Body of pancreas (tissue), 4 donors: ENCODE data around the gene CXCR6. TPM values are rescaled to one million over a fixed set of nuclear protein-coding genes. Genes with fewer than 3 reads are reported as not detected.

Experiments used
- ATAC-seq: fragments of 150-250 bp; one replicate; pipeline ENCODE4 v1.9.1; 2016
- DNase-seq, 4 donors: peaks; one replicate each; pipeline ENCODE4 v3.0.0-alpha.2; 2019
- H3K27ac ChIP-seq, 4 donors: fragments of 200-600 bp; sonication (generic); 1 replicate in 3 of 4; 2 replicates in 1 of 4; pipeline versions ENCODE4 v1.5.1 to v1.6.1; 2016 to 2019; ENCODE audit warnings: mild to moderate bottlenecking in 1 of 4, mixed read lengths in 1 of 4, moderate library complexity in 1 of 4
- H3K27me3 ChIP-seq, 2 donors: fragments of 200-600 bp; sonication (generic); one replicate each; pipeline ENCODE4 v1.6.0; 2016; ENCODE audit warnings: mild to moderate bottlenecking in 1 of 2
- H3K36me3 ChIP-seq, 2 donors: fragments of 200-600 bp; sonication (generic); replicated peaks in 1 of 2; 2 replicates each; pipeline ENCODE4 v1.5.1; 2016; ENCODE audit warnings: low read depth in 2 of 2; ENCODE audit not compliant: insufficient read depth in 1 of 2
- H3K4me1 ChIP-seq: fragments of 200-600 bp; sonication (generic); one replicate; pipeline ENCODE4 v1.6.0; 2016
- H3K4me3 ChIP-seq, 2 donors: fragments of 200-600 bp; sonication (generic); 1 replicate in 1 of 2; 2 replicates in 1 of 2; pipeline ENCODE4 v1.5.1; 2016 to 2019
- H3K9me3 ChIP-seq, 3 donors: fragments of 200-600 bp; sonication (generic); 1 replicate in 2 of 3; 2 replicates in 1 of 3; pipeline ENCODE4 v1.5.1; 2016
- POLR2A ChIP-seq, 3 donors: fragments of 450-650 bp; IDR thresholded peaks; one replicate each; pipeline ENCODE4 v1.6.1; 2016; ENCODE audit warnings: antibody characterized with exemption in 3 of 3, mild to moderate bottlenecking in 2 of 3
- WGBS, 2 donors: methylation state at CpG; one replicate each; pipeline ENCODE4 v1.1.5; 2017; 5-methylcytosine and 5-hydroxymethylcytosine counted together
- intact Hi-C: fragments of 100-400 bp; cut with DNase I; formaldehyde crosslinking; loops from one replicate; pipeline ENCODE4 v1.15.1; 2023
- total RNA-seq, 2 donors: library from RNA; depleted of rRNA; stranded (reverse); fragments of >200 nt; gene quantifications; one replicate each; pipeline ENCODE4 v1.1.0, GENCODE V29; 2016
- TF ChIP-seq, protein P1 (sequence below), 7 experiments: fragments of 450-650 bp in 4 of 7; fragments of 200-600 bp in 3 of 7; sonication (generic) in 3 of 7; IDR thresholded peaks; one replicate each; pipeline ENCODE4 v1.5.1; 2016 to 2019; ENCODE audit warnings: antibody characterized with exemption in 7 of 7

Gene CXCR6
- total RNA-seq, 2 donors from 2014 or later = 2.9 TPM; not detected in 1

- intact Hi-C loops = no loop called here
- Histone ChIP-seq H3K4me1 (no peaks in the 10 kb centered on the region), H3K9me3 (no peaks in the 10 kb centered on the region), H3K27me3 (no peaks in the 10 kb centered on the region), H3K27ac (no peak overlapping the region), H3K36me3 (no peaks in the 10 kb centered on the region), H3K4me3 (no peak overlapping the region)
- TF ChIP-seq, protein P1, sequence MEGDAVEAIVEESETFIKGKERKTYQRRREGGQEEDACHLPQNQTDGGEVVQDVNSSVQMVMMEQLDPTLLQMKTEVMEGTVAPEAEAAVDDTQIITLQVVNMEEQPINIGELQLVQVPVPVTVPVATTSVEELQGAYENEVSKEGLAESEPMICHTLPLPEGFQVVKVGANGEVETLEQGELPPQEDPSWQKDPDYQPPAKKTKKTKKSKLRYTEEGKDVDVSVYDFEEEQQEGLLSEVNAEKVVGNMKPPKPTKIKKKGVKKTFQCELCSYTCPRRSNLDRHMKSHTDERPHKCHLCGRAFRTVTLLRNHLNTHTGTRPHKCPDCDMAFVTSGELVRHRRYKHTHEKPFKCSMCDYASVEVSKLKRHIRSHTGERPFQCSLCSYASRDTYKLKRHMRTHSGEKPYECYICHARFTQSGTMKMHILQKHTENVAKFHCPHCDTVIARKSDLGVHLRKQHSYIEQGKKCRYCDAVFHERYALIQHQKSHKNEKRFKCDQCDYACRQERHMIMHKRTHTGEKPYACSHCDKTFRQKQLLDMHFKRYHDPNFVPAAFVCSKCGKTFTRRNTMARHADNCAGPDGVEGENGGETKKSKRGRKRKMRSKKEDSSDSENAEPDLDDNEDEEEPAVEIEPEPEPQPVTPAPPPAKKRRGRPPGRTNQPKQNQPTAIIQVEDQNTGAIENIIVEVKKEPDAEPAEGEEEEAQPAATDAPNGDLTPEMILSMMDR (IDR thresholded peaks at IDR 0.05) = no peak
- TF ChIP-seq POLR2A (IDR thresholded peaks at IDR 0.05) = no peak
- DNase-seq (no peak), ATAC-seq (no peak)
- WGBS, 2 donors = 79 to 90% methylated on average over 5 to 6 of the region's 6 CpGs
These were observed 33.7 kb upstream of the CXCR6 start for GRCh38 chr3:45909542-45909941.

GRCh38 chr3:45910892-45911291, 32.4 kb upstream of the CXCR6 start:
- TF ChIP-seq, protein P1 (IDR thresholded peaks at IDR 0.05) = no peak
- TF ChIP-seq POLR2A (IDR thresholded peaks at IDR 0.05) = no peak
- H3K4me3 ChIP-seq = no peak overlapping the region
- 77 to 93% methylated on average over 3 to 4 of the region's 4 CpGs for WGBS, 2 donors
- no peaks in the 10 kb centered on the region for H3K27me3 ChIP-seq
- intact Hi-C loops = no loop called here
- no peaks in the 10 kb centered on the region for H3K4me1 ChIP-seq
- no peak for DNase-seq
- no peak for ATAC-seq
- no peaks in the 10 kb centered on the region for H3K36me3 ChIP-seq
- no peak overlapping the region for H3K27ac ChIP-seq
- H3K9me3 ChIP-seq = no peaks in the 10 kb centered on the region

- TF ChIP-seq POLR2A (IDR thresholded peaks at IDR 0.05) = no peak
- TF ChIP-seq, protein P1 (IDR thresholded peaks at IDR 0.05) = no peak
- no peak for DNase-seq
- no peaks in the 10 kb centered on the region for H3K27me3 ChIP-seq
- 94 to 95% methylated on average over 11 of the region's 11 CpGs for WGBS, 2 donors
- intact Hi-C loops = no loop called here
- ATAC-seq = no peak
- no peaks in the 10 kb centered on the region for H3K36me3 ChIP-seq
- H3K4me1 ChIP-seq = no peaks in the 10 kb centered on the region
- H3K9me3 ChIP-seq = no peaks in the 10 kb centered on the region
- H3K4me3 ChIP-seq = no peak overlapping the region
- no peak overlapping the region for H3K27ac ChIP-seq
These were observed 31.6 kb upstream of the CXCR6 start for GRCh38 chr3:45911511-45912226.

GRCh38 chr3:45912435-45912834, 30.8 kb upstream of the CXCR6 start:
- intact Hi-C loops = no loop called here
- no peak for TF ChIP-seq POLR2A (IDR thresholded peaks at IDR 0.05)
- TF ChIP-seq, protein P1 (IDR thresholded peaks at IDR 0.05) = no peak
- Histone ChIP-seq H3K27me3 (no peaks in the 10 kb centered on the region), H3K4me1 (no peaks in the 10 kb centered on the region), H3K36me3 (no peaks in the 10 kb centered on the region), H3K4me3 (no peak overlapping the region), H3K27ac (no peak overlapping the region), H3K9me3 (no peaks in the 10 kb centered on the region)
- ATAC-seq (no peak), DNase-seq (no peak)
- WGBS, 2 donors = 86 to 87% methylated on average over 4 to 6 of the region's 6 CpGs
